Vagina (tissue), 2 donors: ENCODE measurements around the gene PAX8.

Experiments
- CTCF ChIP-seq, 3 experiments: fragments of 450-650 bp in 2 of 3; fragments of 200-600 bp in 1 of 3; sonication (generic) in 1 of 3; IDR thresholded peaks; one replicate each; pipeline ENCODE4 v1.5.1; 2017 to 2019; ENCODE audit warnings: antibody characterized with exemption in 3 of 3, mild to moderate bottlenecking in 2 of 3, moderate library complexity in 2 of 3
- POLR2A ChIP-seq, 2 donors: fragments of 450-650 bp; IDR thresholded peaks; one replicate each; pipeline ENCODE4 v1.6.1; 2017; ENCODE audit warnings: antibody characterized with exemption in 2 of 2, mild to moderate bottlenecking in 2 of 2, moderate library complexity in 2 of 2
- POLR2AphosphoS5 ChIP-seq, 2 donors: sonication (generic); formaldehyde crosslinking; IDR thresholded peaks; one replicate each; pipeline ENCODE4 v1.9.0; 2017; ENCODE audit warnings: antibody characterized with exemption in 2 of 2, mild to moderate bottlenecking in 2 of 2, low read depth in 1 of 2; ENCODE audit not compliant: insufficient read depth in 1 of 2

DNA sequence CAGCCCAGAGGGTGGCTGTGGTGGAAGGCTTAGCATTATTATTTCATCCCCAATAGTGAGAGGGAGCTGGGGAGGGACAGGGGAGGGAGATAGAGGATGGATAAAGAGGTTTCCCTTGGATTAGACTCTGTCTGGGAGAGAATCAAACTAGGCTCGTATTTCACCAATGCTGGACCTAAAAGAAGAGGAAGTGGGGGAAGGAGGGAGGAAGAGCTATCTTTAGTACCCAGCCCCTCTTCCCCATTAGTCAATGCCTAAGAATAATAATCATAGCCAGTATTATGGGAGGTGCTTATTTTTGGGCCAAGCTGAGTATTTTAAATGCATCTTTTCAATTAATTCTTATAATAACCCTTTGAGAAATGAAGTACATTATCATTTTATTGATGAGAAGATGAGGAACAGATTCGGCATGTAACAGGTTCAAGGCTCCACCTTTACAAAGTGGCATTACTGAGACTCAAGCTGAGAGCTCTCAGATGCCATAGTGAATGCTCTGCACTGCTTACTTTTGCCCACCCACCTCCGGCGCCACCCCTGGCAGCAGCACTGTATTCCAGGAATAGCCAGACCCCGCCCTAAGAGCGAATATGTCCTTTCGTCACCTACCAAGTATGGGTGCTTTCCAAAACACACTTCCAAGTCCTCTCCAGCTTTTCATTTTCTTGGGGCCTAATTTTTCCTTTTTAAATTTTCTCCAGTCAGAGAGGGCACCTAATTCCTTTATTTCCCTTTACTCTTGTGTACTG is 21.0 kb downstream of the PAX8 start:
- TF ChIP-seq POLR2AphosphoS5 (IDR thresholded peaks at IDR 0.05; ENCODE audit: insufficient read depth in 1 of 2, low read depth in 1 of 2) (no peak), CTCF (IDR thresholded peaks at IDR 0.05) (no peak), POLR2A (IDR thresholded peaks at IDR 0.05) (no peak)
